CD4-positive, alpha-beta memory T cell (primary cell): ENCODE data around the gene SDHB. TPM values are rescaled to one million over a fixed set of nuclear protein-coding genes. Genes with fewer than 3 reads are reported as not detected.

Experiments
- CTCF ChIA-PET: fragments of 350-600 bp; sonication (Branson Sonifier 250); formaldehyde crosslinking; loops from one replicate; lab custom pipeline; 2021; ENCODE audit warnings: inconsistent platforms; ENCODE audit not compliant: partially characterized antibody; lab: Charles Lee
- POLR2A ChIA-PET: fragments of 350-600 bp; sonication (Branson Sonifier 250); formaldehyde crosslinking; loops from one replicate; lab custom pipeline; 2021; ENCODE audit not compliant: partially characterized antibody; lab: Charles Lee
- DNase-seq, 5 donors: peaks; one replicate each; pipeline versions ENCODE4 v3.0.0 to v3.0.0-alpha.2; 2020 to 2022; ENCODE audit warnings: mixed read lengths in 1 of 5
- H3K27ac ChIP-seq: one replicate; pipeline ENCODE4 v1.7.0; 2013; ENCODE audit warnings: low read depth, low read length
- H3K27me3 ChIP-seq: 2 replicates; pipeline ENCODE4 v1.7.0; 2013; ENCODE audit warnings: mild to moderate bottlenecking, low read length, moderate library complexity; ENCODE audit not compliant: insufficient read depth
- H3K36me3 ChIP-seq: 2 replicates; pipeline ENCODE4 v1.7.0; 2013; ENCODE audit warnings: mild to moderate bottlenecking, low read length, moderate library complexity; ENCODE audit not compliant: insufficient read depth
- H3K4me1 ChIP-seq: 2 replicates; pipeline ENCODE4 v1.7.0; 2013; ENCODE audit warnings: mild to moderate bottlenecking, low read length, moderate library complexity; ENCODE audit not compliant: insufficient read depth
- H3K4me3 ChIP-seq, 2 donors: one replicate each; pipeline ENCODE4 v1.7.0; 2013; ENCODE audit warnings: low read length in 2 of 2, mild to moderate bottlenecking in 1 of 2
- H3K9me3 ChIP-seq, 2 donors: one replicate each; pipeline ENCODE4 v1.7.0; 2013; ENCODE audit warnings: low read length in 2 of 2, control low read depth in 1 of 2; ENCODE audit not compliant: control insufficient read depth in 1 of 2
- H3K27ac Mint-ChIP-seq, 7 donors: one replicate each; pipeline ENCODE4 v1.8.0; 2020 to 2021; ENCODE audit warnings: mixed read lengths in 7 of 7, mild to moderate bottlenecking in 6 of 7, inconsistent platforms in 3 of 7, moderate library complexity in 3 of 7
- H3K27me3 Mint-ChIP-seq, 2 donors: one replicate each; pipeline ENCODE4 v1.8.0; 2020 to 2021; ENCODE audit warnings: mixed read lengths in 2 of 2
- H3K36me3 Mint-ChIP-seq, 2 donors: one replicate each; pipeline ENCODE4 v1.8.0; 2020 to 2021; ENCODE audit warnings: mixed read lengths in 2 of 2, inconsistent platforms in 1 of 2, mild to moderate bottlenecking in 1 of 2
- H3K4me1 Mint-ChIP-seq, 4 donors: one replicate each; pipeline ENCODE4 v1.8.0; 2020 to 2021; ENCODE audit warnings: mixed read lengths in 4 of 4, mild to moderate bottlenecking in 1 of 4
- H3K4me3 Mint-ChIP-seq, 8 donors: one replicate each; pipeline ENCODE4 v1.8.0; 2020 to 2021; ENCODE audit warnings: mixed read lengths in 8 of 8, mild to moderate bottlenecking in 7 of 8, moderate library complexity in 6 of 8, inconsistent platforms in 3 of 8
- H3K9me3 Mint-ChIP-seq, 8 donors: one replicate each; pipeline ENCODE4 v1.8.0; 2020 to 2021; ENCODE audit warnings: mixed read lengths in 8 of 8, mild to moderate bottlenecking in 5 of 8, inconsistent platforms in 3 of 8, moderate library complexity in 1 of 8
- intact Hi-C: fragments of 100-400 bp; cut with micrococcal nuclease; formaldehyde crosslinking; loops from one replicate; pipeline ENCODE4 v1.15.1; 2023
- polyA plus RNA-seq, 2 donors: library from polyadenylated mRNA; unstranded; fragments of 300-500 nt; fragmentation: Illumina TruSeq; gene quantifications; one replicate each; pipeline ENCODE4 v1.2.3, GENCODE V29; 2021
- total RNA-seq, 2 experiments: library from RNA; stranded (reverse); gene quantifications; one replicate each; pipeline ENCODE4 v1.2.3, GENCODE V29; 2021

SDHB gene
- total and polyA plus RNA-seq, 4 experiments from 2014 or later: 57.0 to 219 (median 109) TPM

- Mint-ChIP-seq H3K4me1 (no peaks in the 10 kb centered on the region), H3K4me3 (no peak overlapping the region), H3K27ac (no peak overlapping the region), H3K27me3 (no peaks in the 10 kb centered on the region), H3K9me3 (peaks cover 0 to 4% (median 0%) of the 10 kb centered on the region in 8 donors), H3K36me3 (no peaks in the 10 kb centered on the region)
- no peaks in the 10 kb centered on the region for H3K27me3 ChIP-seq
- ChIA-PET POLR2A (no interaction called here), CTCF (no interaction called here)
- no peak overlapping the region for H3K27ac ChIP-seq
- intact Hi-C loops: no loop called here
- H3K4me1 ChIP-seq: no peaks in the 10 kb centered on the region
- no peak overlapping the region for H3K4me3 ChIP-seq
- no peaks in the 10 kb centered on the region for H3K9me3 ChIP-seq
- no peaks in the 10 kb centered on the region for H3K36me3 ChIP-seq
- DNase-seq: no peak
These were observed 42.8 kb upstream of the SDHB start for GRCh38 chr1:17096584-17096983.

- Histone ChIP-seq H3K9me3 (no peaks in the 10 kb centered on the region), H3K27me3 (no peaks in the 10 kb centered on the region), H3K4me3 (no peak overlapping the region), H3K4me1 (no peaks in the 10 kb centered on the region), H3K36me3 (no peaks in the 10 kb centered on the region), H3K27ac (no peak overlapping the region)
- intact Hi-C loops: no loop called here
- ChIA-PET POLR2A (no interaction called here), CTCF (no interaction called here)
- Mint-ChIP-seq H3K27me3 (peaks cover 0 to 1% of the 10 kb centered on the region in 2 donors), H3K27ac (no peak overlapping the region), H3K36me3 (no peaks in the 10 kb centered on the region), H3K4me1 (no peaks in the 10 kb centered on the region), H3K9me3 (peaks cover 0 to 4% (median 0%) of the 10 kb centered on the region in 8 donors), H3K4me3 (no peak overlapping the region)
- no peak for DNase-seq
These were observed 41.3 kb upstream of the SDHB start for GRCh38 chr1:17095141-17095540.

- intact Hi-C loops: no loop called here
- Histone ChIP-seq H3K4me1 (no peaks in the 10 kb centered on the region), H3K9me3 (no peaks in the 10 kb centered on the region), H3K27ac (no peak overlapping the region), H3K27me3 (no peaks in the 10 kb centered on the region), H3K4me3 (no peak overlapping the region), H3K36me3 (no peaks in the 10 kb centered on the region)
- POLR2A ChIA-PET: no interaction called here
- CTCF ChIA-PET: no interaction called here
- Mint-ChIP-seq H3K4me3 (no peak overlapping the region), H3K9me3 (peaks cover 0 to 4% (median 0%) of the 10 kb centered on the region in 8 donors), H3K27ac (no peak overlapping the region), H3K4me1 (no peaks in the 10 kb centered on the region), H3K36me3 (no peaks in the 10 kb centered on the region), H3K27me3 (peaks cover 0 to 1% of the 10 kb centered on the region in 2 donors)
- no peak for DNase-seq
These were observed 40.8 kb upstream of the SDHB start for GRCh38 chr1:17094664-17095063.

GRCh38 chr1:17093822-17094393 is 40.1 kb upstream of the SDHB start:
- Histone ChIP-seq H3K27ac (no peak overlapping the region), H3K27me3 (no peaks in the 10 kb centered on the region), H3K36me3 (no peaks in the 10 kb centered on the region), H3K4me1 (no peaks in the 10 kb centered on the region), H3K4me3 (no peak overlapping the region), H3K9me3 (no peaks in the 10 kb centered on the region)
- H3K4me3 Mint-ChIP-seq: no peak overlapping the region
- peaks cover 0 to 4% (median 0%) of the 10 kb centered on the region in 8 donors for H3K9me3 Mint-ChIP-seq
- POLR2A ChIA-PET: no interaction called here
- H3K36me3 Mint-ChIP-seq: no peaks in the 10 kb centered on the region
- CTCF ChIA-PET: no interaction called here
- intact Hi-C loops: no loop called here
- H3K27me3 Mint-ChIP-seq: peaks cover 0 to 1% of the 10 kb centered on the region in 2 donors
- no peak overlapping the region for H3K27ac Mint-ChIP-seq
- no peaks in the 10 kb centered on the region for H3K4me1 Mint-ChIP-seq
- DNase-seq: no peak

- no peak overlapping the region for H3K4me3 Mint-ChIP-seq
- CTCF ChIA-PET: no interaction called here
- no peaks in the 10 kb centered on the region for H3K4me1 Mint-ChIP-seq
- POLR2A ChIA-PET: no interaction called here
- intact Hi-C loops: no loop called here
- no peak overlapping the region for H3K27ac Mint-ChIP-seq
- H3K36me3 Mint-ChIP-seq: no peaks in the 10 kb centered on the region
- Histone ChIP-seq H3K4me3 (no peak overlapping the region), H3K9me3 (no peaks in the 10 kb centered on the region), H3K4me1 (no peaks in the 10 kb centered on the region), H3K36me3 (no peaks in the 10 kb centered on the region), H3K27ac (no peak overlapping the region), H3K27me3 (no peaks in the 10 kb centered on the region)
- H3K27me3 Mint-ChIP-seq: peaks cover 1 to 4% of the 10 kb centered on the region in 2 donors
- no peak for DNase-seq
- H3K9me3 Mint-ChIP-seq: peaks cover 0 to 4% (median 0%) of the 10 kb centered on the region in 8 donors
These were observed 37.4 kb upstream of the SDHB start for GRCh38 chr1:17091252-17091651.

GRCh38 chr1:17089506-17089905 is 35.7 kb upstream of the SDHB start:
- Histone ChIP-seq H3K36me3 (no peaks in the 10 kb centered on the region), H3K9me3 (no peaks in the 10 kb centered on the region), H3K4me3 (no peak overlapping the region), H3K27ac (no peak overlapping the region), H3K27me3 (no peaks in the 10 kb centered on the region), H3K4me1 (no peaks in the 10 kb centered on the region)
- H3K27ac Mint-ChIP-seq: peak overlapping the region in 1 of 7 donors; percentile 16
- no peak overlapping the region for H3K4me3 Mint-ChIP-seq
- intact Hi-C loops: no loop called here
- DNase-seq: no peak
- ChIA-PET POLR2A (no interaction called here), CTCF (no interaction called here)
- peaks cover 0 to 4% (median 0%) of the 10 kb centered on the region in 8 donors for H3K9me3 Mint-ChIP-seq
- no peaks in the 10 kb centered on the region for H3K36me3 Mint-ChIP-seq
- peaks cover 6 to 9% of the 10 kb centered on the region in 2 donors for H3K27me3 Mint-ChIP-seq
- no peaks in the 10 kb centered on the region for H3K4me1 Mint-ChIP-seq

- Mint-ChIP-seq H3K4me1 (no peaks in the 10 kb centered on the region), H3K27ac (no peak overlapping the region), H3K27me3 (peaks cover 6 to 9% of the 10 kb centered on the region in 2 donors), H3K4me3 (no peak overlapping the region), H3K36me3 (no peaks in the 10 kb centered on the region), H3K9me3 (no peaks in the 10 kb centered on the region)
- ChIA-PET CTCF (no interaction called here), POLR2A (no interaction called here)
- Histone ChIP-seq H3K9me3 (no peaks in the 10 kb centered on the region), H3K4me1 (no peaks in the 10 kb centered on the region), H3K36me3 (no peaks in the 10 kb centered on the region), H3K27me3 (no peaks in the 10 kb centered on the region), H3K4me3 (no peak overlapping the region), H3K27ac (no peak overlapping the region)
- intact Hi-C loops: no loop called here
- DNase-seq: no peak
These were observed 32.9 kb upstream of the SDHB start for GRCh38 chr1:17086751-17087150.
